H1 (cell line): ENCODE data around the gene PTPA. TPM values are rescaled to one million over a fixed set of nuclear protein-coding genes. Genes with fewer than 3 reads are reported as not detected.

Source experiments
- polyA plus RNA-seq, 7 experiments: library from polyadenylated mRNA; depleted of rRNA in 3 of 7; stranded (reverse) in 5 of 7; unstranded in 2 of 7; fragments of >200 nt in 5 of 7; fragments of 200-250 nt in 2 of 7; gene quantifications; 1 replicate in 5 of 7; 2 replicates in 1 of 7; 4 replicates in 1 of 7; pipeline versions ENCODE4 v1.2.1 to v1.2.3, GENCODE V29; 2011 to 2013; ENCODE audit warnings: missing spikeins in 2 of 7, mixed read lengths in 2 of 7
- total RNA-seq: library from RNA; stranded (reverse); fragmentation: NEBNext Ultra II Directional; extraction: Animal tissue kit (Norgen Biotek cat#: 25700); gene quantifications from 2 replicates; pipeline ENCODE4 v1.2.1, GENCODE V29; 2021
- TF ChIP-seq, protein P1 (sequence below): fragments of 300-600 bp; sonication (generic); IDR thresholded peaks from 2 replicates; pipeline ENCODE4 v1.7.1; 2012; ENCODE audit warnings: low read length, moderate library complexity, mild to moderate bottlenecking, inconsistent platforms; ENCODE audit not compliant: insufficient replicate concordance
- TF ChIP-seq, protein P2 (sequence below): IDR thresholded peaks from 2 replicates; pipeline ENCODE4 v1.6.1; 2012; ENCODE audit warnings: inconsistent platforms
- TF ChIP-seq, protein P3 (sequence below): IDR thresholded peaks from 2 replicates; pipeline ENCODE4 v1.6.1; 2012; ENCODE audit warnings: inconsistent platforms

The PTPA gene
- total and polyA plus RNA-seq, 2 of the 8 experiments (the other 6 are each of a cell fraction or from before 2014, with no cell fraction given): 114 to 145 TPM

DNA sequence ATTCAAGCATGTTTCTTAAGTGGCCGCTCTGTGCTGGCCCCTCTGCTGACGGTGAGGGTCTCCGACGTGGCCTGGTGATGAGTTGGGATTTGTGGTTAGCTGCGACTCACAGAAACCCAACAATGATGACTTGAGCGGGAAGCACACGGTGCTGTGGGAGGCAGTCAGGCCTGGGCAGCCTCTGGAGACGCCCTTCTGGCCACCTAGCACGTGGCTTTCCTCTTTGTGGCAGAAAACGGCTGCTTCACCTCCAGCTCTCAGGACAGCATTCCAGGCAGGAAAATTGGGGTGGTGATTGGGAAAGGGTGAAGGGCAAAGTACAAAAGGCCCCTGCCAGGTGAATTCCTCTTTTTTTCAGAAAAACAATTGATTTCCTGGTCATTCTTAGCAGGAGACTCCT is 84.4 kb downstream of the PTPA start (continued):
- TF ChIP-seq, protein P1, sequence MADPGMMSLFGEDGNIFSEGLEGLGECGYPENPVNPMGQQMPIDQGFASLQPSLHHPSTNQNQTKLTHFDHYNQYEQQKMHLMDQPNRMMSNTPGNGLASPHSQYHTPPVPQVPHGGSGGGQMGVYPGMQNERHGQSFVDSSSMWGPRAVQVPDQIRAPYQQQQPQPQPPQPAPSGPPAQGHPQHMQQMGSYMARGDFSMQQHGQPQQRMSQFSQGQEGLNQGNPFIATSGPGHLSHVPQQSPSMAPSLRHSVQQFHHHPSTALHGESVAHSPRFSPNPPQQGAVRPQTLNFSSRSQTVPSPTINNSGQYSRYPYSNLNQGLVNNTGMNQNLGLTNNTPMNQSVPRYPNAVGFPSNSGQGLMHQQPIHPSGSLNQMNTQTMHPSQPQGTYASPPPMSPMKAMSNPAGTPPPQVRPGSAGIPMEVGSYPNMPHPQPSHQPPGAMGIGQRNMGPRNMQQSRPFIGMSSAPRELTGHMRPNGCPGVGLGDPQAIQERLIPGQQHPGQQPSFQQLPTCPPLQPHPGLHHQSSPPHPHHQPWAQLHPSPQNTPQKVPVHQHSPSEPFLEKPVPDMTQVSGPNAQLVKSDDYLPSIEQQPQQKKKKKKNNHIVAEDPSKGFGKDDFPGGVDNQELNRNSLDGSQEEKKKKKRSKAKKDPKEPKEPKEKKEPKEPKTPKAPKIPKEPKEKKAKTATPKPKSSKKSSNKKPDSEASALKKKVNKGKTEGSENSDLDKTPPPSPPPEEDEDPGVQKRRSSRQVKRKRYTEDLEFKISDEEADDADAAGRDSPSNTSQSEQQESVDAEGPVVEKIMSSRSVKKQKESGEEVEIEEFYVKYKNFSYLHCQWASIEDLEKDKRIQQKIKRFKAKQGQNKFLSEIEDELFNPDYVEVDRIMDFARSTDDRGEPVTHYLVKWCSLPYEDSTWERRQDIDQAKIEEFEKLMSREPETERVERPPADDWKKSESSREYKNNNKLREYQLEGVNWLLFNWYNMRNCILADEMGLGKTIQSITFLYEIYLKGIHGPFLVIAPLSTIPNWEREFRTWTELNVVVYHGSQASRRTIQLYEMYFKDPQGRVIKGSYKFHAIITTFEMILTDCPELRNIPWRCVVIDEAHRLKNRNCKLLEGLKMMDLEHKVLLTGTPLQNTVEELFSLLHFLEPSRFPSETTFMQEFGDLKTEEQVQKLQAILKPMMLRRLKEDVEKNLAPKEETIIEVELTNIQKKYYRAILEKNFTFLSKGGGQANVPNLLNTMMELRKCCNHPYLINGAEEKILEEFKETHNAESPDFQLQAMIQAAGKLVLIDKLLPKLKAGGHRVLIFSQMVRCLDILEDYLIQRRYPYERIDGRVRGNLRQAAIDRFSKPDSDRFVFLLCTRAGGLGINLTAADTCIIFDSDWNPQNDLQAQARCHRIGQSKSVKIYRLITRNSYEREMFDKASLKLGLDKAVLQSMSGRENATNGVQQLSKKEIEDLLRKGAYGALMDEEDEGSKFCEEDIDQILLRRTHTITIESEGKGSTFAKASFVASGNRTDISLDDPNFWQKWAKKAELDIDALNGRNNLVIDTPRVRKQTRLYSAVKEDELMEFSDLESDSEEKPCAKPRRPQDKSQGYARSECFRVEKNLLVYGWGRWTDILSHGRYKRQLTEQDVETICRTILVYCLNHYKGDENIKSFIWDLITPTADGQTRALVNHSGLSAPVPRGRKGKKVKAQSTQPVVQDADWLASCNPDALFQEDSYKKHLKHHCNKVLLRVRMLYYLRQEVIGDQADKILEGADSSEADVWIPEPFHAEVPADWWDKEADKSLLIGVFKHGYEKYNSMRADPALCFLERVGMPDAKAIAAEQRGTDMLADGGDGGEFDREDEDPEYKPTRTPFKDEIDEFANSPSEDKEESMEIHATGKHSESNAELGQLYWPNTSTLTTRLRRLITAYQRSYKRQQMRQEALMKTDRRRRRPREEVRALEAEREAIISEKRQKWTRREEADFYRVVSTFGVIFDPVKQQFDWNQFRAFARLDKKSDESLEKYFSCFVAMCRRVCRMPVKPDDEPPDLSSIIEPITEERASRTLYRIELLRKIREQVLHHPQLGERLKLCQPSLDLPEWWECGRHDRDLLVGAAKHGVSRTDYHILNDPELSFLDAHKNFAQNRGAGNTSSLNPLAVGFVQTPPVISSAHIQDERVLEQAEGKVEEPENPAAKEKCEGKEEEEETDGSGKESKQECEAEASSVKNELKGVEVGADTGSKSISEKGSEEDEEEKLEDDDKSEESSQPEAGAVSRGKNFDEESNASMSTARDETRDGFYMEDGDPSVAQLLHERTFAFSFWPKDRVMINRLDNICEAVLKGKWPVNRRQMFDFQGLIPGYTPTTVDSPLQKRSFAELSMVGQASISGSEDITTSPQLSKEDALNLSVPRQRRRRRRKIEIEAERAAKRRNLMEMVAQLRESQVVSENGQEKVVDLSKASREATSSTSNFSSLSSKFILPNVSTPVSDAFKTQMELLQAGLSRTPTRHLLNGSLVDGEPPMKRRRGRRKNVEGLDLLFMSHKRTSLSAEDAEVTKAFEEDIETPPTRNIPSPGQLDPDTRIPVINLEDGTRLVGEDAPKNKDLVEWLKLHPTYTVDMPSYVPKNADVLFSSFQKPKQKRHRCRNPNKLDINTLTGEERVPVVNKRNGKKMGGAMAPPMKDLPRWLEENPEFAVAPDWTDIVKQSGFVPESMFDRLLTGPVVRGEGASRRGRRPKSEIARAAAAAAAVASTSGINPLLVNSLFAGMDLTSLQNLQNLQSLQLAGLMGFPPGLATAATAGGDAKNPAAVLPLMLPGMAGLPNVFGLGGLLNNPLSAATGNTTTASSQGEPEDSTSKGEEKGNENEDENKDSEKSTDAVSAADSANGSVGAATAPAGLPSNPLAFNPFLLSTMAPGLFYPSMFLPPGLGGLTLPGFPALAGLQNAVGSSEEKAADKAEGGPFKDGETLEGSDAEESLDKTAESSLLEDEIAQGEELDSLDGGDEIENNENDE: no peak
- TF ChIP-seq, protein P2, sequence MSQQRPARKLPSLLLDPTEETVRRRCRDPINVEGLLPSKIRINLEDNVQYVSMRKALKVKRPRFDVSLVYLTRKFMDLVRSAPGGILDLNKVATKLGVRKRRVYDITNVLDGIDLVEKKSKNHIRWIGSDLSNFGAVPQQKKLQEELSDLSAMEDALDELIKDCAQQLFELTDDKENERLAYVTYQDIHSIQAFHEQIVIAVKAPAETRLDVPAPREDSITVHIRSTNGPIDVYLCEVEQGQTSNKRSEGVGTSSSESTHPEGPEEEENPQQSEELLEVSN: peak; percentile 79
- TF ChIP-seq, protein P3, sequence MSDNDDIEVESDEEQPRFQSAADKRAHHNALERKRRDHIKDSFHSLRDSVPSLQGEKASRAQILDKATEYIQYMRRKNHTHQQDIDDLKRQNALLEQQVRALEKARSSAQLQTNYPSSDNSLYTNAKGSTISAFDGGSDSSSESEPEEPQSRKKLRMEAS: peak; percentile 39; the same call in 1 of the 2 replicates
